ENCODE results near the gene MGP.

MGP gene

GRCh38 chr12:14854586-14855183 is 31.0 kb downstream of the MGP start:
- no peak for DNase-seq

- no peak for DNase-seq
Measured at GRCh38 chr12:14853961-14854360, 31.7 kb downstream of the MGP start.

- no peak for DNase-seq
Measured at GRCh38 chr12:14852880-14853279, 32.8 kb downstream of the MGP start.

- DNase-seq: no peak
Measured at GRCh38 chr12:14850929-14851663, 34.6 kb downstream of the MGP start.

- no peak for DNase-seq
Measured at GRCh38 chr12:14849661-14850060, 36.0 kb downstream of the MGP start.

- DNase-seq: no peak
Measured at GRCh38 chr12:14846876-14847580, 38.6 kb downstream of the MGP start.

GRCh38 chr12:14846042-14846587 is 39.5 kb downstream of the MGP start:
- no peak for DNase-seq

GRCh38 chr12:14845350-14845750 is 40.3 kb downstream of the MGP start:
- DNase-seq: peak; percentile 44

GRCh38 chr12:14844401-14844800 is 41.3 kb downstream of the MGP start:
- DNase-seq: no peak

GRCh38 chr12:14843425-14843887 is 42.2 kb downstream of the MGP start, which contains the start of gene ART4:
Gene ART4 (minus strand): TSS chr12:14843526. CDS start chr12:14843113, 413 bp downstream.
- DNase-seq: no peak

GRCh38 chr12:14842315-14842714 is 43.3 kb downstream of the MGP start:
- DNase-seq: no peak

- no peak for DNase-seq
Measured at GRCh38 chr12:14841761-14842160, 43.9 kb downstream of the MGP start.

GRCh38 chr12:14840616-14841015 is 45.0 kb downstream of the MGP start:
- DNase-seq: no peak

GRCh38 chr12:14839262-14839661 is 46.4 kb downstream of the MGP start:
- DNase-seq: no peak

- DNase-seq: no peak
Measured at GRCh38 chr12:14836336-14837210, 49.1 kb downstream of the MGP start.

GRCh38 chr12:14834509-14834908 is 51.1 kb downstream of the MGP start:
- DNase-seq: no peak

- no peak for DNase-seq
Measured at GRCh38 chr12:14833952-14834351, 51.7 kb downstream of the MGP start.

- no peak for DNase-seq
Measured at GRCh38 chr12:14833336-14833735, 52.3 kb downstream of the MGP start.

Data from stimulated activated CD8-positive, alpha-beta memory T cell treated with anti-CD3 and anti-CD28 coated beads, Interleukin-4, amount 100 ng/mL, for 48 hours (primary cell).